C1 segment of cervical spinal cord (tissue), 14 donors: Measurements from ENCODE around the gene SLC26A2.

Source experiments
- DNase-seq, 14 donors: peaks; one replicate each; lab custom pipeline; 2025; lab: John Stamatoyannopoulos, UW

The SLC26A2 gene

DNA sequence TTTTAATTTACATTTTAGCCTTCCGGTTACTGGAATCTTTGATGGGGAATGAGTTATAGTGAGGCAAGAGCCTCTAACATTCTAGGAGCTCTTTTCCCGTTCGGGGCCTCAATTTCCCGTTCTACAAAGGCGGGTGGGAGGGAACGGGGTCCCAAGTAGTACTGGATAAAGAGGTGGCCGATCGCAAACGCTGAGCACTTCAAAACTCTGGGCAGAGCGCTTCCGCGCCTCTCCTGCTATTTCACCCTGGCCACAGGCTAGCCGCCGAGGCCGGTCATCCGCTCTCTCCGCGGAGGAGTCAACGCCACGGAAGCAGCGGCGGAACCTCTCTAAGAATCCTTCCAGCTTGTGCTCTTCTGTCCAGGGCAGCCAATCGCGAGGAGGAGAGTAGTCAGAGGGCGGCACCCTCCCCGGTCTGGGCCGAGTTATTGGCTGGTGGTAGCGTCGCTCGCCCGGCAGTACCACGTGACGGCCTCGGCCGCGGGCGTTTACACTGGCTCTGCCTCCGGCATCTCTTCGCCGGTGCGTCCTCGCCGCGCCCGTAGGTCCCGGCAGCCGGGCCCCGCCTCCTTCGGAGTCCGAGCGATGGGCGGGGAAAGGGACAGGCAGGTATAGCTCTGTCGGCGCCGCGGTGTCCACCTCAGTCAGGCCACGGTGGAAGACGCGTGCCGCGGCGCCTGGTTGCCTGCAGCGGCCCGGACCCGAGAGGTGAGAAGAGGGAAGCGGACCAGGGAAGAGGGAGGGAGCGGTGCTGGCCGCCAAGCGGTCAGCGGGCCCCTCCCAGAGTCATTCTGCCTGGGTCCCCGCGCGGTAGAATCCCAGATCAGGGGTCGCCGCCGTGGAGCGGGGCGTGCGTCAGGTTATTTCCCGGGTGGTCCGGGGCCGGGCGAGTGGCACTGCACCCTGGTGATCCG lies at the start of gene SLC26A2:
SLC26A2 (plus strand) TSS at position 487 of the 914 bp plus-strand sequence. CDS start 16,895 bp downstream, outside the sequence.
- peak; percentile 77 to 99 (median 94) for DNase-seq

DNA sequence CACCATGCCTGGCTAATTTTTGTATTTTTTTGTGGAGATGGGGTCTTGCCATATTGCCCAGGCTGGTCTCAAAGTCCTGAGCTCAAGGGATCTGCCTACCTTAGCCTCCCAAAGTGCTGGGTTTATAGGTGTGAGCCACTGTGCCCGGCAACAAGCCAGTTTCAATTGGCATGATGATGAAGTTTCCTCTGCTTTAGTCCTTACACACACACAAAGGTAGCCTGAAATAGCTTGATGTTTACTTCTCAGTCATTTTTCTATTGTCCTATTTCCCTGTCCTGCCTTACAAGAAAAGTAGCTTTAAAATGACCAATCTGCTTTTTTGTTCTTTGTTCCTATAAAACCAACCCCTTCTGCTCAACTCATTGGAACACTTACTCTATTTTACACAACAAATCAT lies 49.5 kb upstream of the SLC26A2 start:
- DNase-seq = no peak

DNA sequence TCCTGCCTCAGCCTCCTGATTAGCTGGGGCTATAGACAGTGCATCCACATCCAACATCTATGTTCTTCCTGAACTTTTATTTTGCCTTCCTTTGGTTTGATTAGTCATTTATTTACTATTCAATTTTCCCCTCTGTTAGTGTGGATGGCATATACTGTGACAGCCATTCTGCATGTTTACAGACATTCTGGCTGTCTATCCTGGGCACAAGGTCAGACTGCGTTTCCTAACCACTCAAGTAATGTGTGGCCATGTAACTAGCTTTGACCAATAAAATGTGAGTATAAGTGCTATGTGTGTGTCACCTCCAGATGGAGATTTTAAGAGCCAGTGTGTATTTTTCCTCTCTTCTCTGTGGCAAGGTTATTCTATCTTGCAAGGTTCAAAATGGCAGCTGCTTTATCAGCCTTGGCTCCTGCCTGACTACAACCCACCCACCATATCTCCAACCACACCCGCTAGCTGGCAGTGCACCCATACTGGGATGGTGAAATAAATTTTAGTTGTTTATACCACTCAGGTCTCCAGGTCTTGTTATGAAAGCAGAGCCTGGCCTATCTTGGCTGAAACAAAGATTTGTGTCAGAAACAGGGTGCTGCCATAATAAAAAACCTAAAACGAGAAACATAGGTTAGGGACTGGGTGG lies 48.2 kb upstream of the SLC26A2 start:
- DNase-seq = no peak

DNA sequence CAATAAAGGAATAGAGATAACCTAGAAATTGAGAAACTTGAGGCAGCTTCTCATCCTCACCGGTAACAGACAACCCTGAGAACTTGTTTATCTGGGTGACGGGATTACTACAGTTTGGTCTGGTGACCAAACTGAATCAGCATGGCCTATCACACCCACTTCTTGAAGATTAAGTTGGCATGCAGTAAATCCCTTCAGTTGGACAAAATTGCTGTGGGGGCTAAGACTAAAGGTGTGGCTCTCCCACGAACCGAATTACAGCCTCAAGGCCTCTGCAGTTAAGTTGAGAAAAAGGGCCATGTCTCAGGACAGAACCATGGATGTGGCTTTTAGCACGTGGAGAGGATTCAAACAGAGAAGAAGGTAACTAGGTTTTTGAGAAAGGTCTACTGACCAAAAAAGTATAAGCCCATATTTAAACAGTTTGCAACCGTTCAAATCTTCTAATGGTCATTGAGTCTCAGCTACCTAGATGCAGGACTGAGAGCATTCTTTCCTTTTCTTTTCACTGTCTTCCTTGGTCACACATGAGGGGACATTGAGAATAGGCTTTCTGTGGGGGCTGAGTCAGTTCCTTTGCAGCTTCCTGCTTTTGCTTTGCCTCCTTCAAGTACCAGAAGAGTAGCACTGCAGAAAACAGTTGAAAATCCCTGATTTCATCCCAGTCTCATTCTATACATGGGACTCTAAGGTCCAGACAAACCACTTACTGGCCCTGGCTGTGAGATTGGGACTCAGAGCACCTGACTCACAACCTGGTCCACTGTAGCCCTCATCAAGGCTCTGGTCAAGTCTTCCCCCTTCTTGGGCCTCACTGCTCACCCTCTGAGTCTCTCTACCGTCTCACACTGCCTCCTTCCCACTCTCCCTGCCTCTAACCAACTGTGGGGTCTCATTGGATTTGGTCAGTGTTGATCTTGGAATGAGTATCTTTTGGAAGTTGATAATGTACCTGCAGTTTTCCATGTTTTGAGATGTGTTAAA lies 46.8 kb upstream of the SLC26A2 start:
- no peak for DNase-seq

DNA sequence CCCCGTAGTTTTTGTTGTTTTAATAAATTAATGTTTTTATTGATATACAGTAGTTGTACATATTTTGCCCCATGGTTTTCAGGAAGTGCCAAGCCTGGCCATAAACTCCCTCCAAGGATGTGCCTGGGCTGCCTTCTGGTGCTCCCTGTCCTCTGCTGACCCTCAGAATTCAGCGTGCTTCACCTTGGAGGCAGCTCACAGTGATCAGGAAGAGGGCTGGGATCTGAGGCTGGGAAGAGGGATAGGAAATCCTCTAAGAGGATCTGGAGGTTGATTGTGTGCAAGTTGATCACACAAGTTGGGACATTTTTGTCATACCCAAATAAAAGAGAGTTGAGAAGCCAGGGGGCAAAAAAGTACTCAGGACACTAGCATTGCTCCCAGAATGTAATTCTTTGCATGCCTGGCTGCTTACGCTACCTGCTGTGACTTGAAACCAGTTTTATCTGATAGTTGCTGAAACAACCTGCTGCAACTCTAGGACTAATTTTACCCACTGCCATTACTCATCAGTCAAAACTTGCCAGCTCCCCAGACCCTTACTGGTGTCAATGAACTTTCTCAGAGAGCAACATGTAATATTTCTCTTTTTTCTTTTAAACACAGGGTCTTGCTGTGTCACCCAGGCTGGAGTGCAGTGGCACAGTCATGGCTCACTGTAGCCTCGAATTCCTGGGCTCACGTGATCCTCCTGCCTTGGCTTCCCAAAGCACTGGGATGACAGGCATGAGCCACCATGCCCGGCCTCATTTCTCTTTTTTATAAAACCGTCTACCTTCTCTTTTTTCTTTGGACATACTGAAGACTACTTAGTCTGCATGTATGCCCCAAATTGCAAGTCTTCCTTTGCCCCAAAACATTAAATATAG lies 44.9 kb upstream of the SLC26A2 start:
- no peak for DNase-seq

DNA sequence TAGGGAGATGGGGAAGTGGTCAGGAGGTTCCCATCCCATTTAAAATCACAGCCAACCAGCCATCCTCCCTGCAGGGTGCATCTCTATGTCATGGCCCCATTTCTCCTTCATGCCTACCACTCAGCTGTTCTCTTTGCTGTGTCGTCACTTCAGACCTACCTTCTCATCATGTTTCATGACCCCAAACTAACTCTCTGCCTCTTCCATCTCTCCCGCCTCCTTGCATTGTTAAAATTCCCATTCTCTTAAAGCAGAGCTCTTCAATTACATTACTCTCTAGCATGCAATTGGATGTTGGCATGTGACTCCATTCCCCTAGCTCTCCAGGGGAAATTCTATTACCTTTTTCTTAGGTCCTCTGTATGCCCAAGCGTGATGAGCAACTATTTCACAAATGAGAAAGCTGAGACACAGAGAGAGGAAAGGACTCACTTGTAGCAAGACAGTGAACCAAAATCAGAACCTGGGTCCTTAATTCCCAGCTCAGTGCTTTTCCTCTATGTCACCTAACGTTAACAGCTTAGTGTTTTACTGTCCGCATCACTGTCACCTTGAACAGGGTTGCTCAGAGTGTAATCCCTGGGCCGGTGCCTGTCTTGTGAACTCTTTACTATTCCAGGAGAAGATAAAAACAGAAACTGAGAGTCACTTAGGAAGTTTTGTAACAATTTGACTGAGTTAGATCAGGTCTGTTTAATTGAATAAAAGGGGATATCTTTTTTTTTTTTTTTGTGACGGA lies 44.1 kb upstream of the SLC26A2 start:
- no peak for DNase-seq

DNA sequence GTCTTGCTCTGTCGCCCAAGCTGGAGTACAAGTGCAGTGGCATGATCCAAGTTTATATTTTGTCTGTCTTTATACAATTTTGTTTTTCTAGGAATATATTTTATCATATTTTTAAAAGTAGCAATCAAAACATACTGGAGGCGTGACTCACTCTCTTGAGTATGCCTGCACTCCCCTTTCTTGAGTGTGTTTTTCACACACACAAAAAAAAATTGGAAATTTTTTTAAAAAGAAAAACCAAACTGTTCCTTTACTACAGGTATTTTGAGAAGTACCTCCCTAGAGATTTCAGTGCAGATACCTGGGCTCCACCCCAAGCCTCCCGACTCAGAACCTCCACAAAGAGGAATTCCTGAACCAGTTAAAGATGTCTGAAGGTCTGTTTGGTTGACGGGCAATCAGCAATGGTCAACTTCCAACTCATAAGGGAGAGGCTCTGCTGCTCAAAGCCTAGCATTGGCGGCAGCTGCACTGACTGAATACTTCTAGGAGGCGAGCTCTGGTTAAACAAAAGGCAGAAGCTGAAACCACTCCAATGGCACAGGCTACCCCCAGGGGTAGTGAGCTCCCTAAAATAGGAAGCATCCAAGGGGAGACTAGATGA lies 43.4 kb upstream of the SLC26A2 start:
- no peak for DNase-seq

DNA sequence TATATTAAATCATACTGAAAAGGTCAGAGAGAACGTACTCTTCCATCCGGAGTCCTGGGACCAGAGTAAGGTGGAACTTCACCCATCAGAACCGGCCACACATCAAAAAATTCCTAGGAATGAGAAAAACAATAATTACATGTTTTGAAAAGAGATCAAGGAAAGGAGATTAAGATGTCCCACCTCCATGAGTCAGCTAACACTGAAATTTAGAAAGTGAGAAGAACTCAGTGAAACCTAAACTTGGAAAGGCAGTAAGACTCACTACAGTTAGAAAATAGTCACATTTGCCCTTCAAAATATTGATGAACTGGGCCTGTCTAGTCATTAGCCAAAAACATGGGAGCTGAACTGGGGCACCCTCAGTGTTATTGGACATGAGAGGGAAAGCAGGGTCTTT lies 39.0 kb upstream of the SLC26A2 start:
- no peak for DNase-seq

DNA sequence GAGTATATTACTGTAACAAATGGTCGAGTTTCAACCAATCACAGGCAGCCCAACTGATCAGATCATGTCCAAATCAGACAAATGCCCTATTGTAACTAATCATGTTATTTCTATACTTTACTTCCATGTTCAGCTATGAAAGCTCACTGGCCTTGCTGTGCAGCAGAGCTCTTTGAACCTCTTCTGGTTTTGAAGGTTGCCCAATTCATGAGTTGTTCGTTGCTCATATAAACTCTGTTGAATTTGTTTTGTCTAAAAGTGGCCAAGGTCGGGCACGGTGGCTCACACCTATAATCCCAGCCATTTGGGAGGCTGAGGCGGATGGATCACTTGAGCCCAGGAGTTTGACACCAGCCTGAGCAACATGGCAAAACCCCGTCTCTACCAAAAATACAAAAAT lies 37.6 kb upstream of the SLC26A2 start:
- DNase-seq = no peak

DNA sequence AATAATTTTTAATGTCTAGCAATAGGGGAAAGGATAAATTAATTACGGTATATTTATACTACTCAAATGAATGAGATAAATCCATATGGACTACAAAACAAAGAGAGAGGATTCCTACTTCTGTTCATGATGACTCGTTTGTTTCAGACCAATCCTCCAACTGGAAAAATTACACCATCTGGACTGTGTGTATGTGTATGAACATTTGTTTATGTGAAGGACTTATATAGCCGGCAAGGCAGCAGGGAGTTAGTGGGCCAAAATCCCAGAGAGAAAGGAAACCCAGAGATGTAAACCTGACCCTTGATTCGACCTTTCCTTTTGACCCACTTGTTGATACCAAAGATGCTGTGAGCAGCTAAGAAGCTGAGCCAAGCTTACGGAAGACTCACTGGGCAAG lies 36.1 kb upstream of the SLC26A2 start:
- no peak for DNase-seq

DNA sequence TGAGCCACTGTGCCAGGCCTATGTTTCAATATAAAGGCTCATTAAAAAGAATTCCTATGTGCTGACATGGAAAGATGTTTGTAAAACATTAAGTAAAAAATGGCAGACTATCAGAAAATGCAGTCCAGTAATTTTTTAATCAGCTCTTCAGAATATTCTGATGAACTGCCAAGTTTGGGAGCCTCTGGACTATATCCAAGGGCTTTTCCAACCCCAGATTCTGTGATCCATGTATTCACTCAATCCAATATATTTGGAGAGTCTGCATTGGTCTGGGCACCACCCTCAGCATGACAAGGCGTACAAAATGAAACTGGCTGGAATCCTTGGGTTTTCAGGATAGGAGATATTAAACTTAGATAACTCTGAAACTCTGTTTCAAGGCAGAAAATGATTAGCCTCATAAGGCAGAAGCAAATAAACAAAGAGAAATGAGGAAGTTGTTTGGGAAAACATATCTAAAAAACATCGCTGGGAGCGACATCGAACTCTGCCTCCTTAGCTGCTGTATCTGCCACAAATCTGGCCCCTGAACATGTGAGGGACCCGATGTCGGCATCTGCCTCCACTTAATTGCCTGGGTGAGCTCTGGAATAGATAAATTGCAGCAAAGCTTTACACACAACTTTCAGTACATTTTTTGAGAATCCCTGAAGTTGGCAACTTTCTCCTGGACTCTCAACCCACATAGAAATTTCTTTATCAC lies 30.4 kb upstream of the SLC26A2 start:
- DNase-seq = no peak

DNA sequence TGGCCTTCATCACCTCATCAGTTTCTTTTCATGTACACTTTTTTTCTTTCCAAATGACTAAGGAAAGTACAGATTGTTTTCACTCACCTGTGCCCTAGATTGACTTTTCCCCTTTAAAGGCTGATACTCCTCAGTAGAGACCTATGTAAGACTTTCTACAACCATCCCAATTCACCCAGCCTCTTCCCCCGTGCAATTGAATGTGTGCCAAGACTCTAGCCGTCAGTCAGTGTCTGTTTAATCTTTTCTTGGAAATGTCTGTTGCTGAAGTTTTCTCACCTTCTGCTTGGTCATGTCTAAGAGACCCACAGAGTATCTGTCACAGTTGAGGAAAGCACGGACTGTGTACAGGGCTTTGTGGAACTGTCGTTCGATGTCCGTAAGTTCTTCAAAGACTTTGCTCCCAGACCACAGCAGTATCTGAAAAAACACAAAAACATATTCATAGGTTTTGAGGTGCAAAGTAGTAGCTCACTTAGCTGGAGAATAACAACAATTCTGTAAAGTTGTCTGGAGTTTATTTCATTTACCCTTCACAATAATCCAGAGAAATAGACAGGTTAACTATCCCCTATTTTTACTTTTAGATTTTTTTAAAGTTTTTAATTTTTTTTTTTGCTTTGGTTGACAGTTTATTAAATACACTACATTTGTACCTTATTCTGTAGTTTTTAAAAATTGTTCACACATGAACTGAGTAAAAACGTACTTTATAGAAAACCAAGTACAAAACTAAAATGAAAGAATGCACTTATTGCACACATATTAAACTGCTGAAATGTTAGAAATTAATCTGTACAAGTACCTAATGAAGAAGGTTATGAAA lies 29.6 kb upstream of the SLC26A2 start:
- DNase-seq = no peak

DNA sequence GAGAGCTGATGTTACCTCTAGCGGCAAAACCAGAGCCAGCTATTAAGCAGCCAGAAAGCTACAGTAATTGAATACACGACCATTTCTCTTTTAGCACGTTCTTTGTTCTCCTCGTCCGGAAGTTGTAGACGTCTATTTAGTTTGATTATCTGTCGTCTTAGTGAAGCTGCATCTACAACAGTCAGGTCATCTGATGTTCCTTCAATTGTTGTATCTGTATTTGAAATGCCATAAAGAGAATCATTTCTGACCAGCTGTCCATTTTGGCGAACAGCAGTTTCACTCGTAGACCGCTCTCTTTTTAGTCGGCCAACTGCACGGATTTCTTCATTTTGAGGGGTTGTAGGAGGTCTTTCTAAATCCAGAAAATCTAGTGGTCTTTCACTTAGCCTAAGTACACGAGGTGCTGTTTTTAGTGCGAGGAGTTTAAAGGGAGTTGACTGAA lies 28.5 kb upstream of the SLC26A2 start:
- peak in 1 of 14 donors; percentile 63 for DNase-seq

DNA sequence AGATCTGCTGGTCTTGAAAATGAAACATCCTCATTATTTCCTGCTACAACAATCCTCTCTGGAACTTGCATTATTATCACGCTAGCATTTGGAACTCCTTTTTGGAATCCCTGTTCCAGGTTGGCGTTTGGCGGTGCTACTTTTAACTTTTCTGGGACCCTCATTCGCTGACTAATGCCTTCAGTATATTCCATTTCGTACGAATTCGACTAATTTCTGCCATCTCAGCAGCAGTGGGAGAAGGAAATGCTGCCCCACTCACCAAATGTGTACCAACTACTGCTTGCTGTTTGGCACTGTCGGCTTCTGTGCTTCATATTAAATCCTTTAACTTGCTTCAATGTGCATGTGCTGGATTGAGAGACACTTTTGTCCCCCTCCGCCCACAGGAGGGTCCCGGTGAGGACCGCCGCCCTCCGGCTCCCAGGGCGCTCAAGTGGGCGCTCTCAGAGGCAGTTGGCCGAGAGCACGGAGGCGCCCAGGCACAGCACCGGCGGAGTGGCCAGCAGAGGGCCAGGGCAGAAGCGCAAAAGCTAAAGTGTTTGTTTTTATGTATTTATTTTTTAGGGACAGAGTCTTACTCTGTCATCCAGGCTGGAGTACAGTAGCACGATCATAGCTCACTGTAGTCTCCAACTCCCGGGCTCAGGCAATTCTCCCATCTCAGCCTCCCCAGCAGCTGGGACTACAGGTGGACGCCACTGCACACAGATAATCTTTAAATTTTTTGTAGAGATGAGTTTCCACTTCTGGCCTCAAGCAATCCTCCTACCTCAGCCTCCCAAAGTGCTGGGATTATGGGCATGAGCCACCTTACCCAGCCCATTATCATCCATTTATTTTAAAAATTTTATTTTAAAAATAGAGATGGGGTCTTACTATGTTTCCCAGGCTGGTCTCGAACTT lies 27.9 kb upstream of the SLC26A2 start:
- DNase-seq = peak in 1 of 14 donors; percentile 61

DNA sequence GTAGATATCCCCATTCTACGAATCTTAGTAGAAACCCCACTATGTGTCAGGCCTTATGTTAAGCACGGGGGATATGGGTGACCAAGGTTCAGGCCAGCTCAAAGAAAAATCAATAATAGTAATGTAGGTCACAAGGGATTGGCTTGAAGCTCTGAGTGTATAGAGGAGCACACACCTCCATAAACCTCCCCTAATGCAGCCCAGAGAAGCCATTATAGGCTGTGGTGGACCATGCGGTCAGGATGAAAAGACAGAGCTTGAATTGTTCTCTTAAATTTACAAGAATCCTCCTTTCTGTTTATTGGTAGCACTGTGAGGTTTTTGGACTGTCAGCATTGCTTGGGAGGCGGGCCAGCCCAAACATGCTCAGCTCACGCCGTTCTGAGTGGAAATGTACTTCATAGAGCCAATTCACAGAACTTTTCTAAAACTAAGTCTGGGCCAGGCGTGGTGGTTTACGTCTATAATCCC lies 25.1 kb upstream of the SLC26A2 start:
- DNase-seq = no peak

DNA sequence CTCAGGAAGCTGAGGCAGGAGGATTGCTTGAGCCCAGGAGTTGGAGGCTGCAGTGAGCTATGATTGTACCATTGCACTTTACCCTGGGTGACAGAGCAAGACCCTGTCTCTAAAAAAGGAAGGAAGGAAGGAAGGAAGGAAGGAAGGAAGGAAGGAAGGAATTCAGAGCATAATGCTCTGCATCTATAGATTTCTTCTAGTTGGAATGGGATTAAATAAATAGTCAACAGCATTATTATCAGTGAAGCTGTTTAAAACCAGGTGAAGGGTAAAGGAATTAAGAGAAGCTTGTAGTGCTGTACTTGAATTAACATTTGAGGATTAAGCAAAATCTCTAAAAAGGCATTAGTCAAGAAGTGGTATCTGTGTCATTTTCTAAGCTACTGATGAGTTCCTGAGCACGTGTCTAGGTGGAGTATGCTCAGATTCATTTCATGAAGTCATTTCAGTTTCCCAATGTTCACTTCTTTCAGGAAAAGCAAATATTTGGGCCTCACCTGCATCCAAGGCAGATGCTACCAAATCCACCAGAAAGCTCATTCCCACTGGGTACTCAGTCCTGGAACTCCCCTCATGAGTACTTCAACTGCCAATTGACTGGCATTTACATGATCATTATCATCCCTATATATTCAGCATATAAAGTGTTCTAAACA lies 24.4 kb upstream of the SLC26A2 start:
- DNase-seq = no peak
